GM12892 (cell line): ENCODE measurements around the gene IL17RD.

Experiments
- POLR2A ChIP-seq: IDR thresholded peaks from 2 replicates; pipeline ENCODE4 v1.6.1; 2011; ENCODE audit warnings: low read depth, low read length, control low read depth
- POLR2AphosphoS5 ChIP-seq: IDR thresholded peaks from 2 replicates; pipeline ENCODE4 v1.6.1; 2011; ENCODE audit warnings: low read depth, low read length, control low read depth

DNA sequence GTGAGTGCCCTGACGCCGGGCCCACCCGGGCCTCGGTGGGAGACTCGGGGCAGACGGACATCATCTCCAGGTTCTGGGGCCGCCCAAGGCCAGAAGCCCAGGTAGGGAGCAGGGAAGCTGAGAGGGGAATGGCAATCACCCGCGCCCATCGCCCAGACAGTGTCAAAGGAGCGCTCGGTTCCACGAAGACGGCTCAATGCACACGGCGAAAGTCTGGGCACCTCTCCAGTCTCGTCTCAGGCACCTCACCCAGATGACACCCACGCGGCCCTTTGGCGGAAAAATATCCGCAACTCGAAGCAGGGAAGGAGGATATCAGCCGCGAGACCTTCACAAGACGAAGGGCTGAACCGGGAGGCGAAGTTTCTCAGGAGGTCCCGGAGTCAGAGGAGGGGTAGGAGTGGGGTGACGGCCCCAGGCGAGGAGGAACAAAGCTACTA is 916 bp downstream of the IL17RD start:
- no peak for TF ChIP-seq POLR2A
- TF ChIP-seq POLR2AphosphoS5, result no peak
